RPMI7951 (cell line): Measurements from ENCODE around the gene RTN4. TPM values are rescaled to one million over a fixed set of nuclear protein-coding genes. Genes with fewer than 3 reads are reported as not detected.
A peak's percentile ranks its signal among the peaks of the same experiment; 100 is the strongest.

Experiments
- DNase-seq: peaks from one replicate; pipeline ENCODE4 v3.0.0-alpha.2; 2012; ENCODE audit warnings: low read depth
- total RNA-seq: library from RNA; depleted of rRNA; stranded (reverse); fragments of >200 nt; shearing (Covaris generic); gene quantifications from 2 replicates; pipeline ENCODE4 v1.2.3, GENCODE V29; 2014

The RTN4 gene
- total RNA-seq, 1 experiment from 2014 or later = 194 TPM

- DNase-seq = no peak
Observed at GRCh38 chr2:54952425-54952824, 97.8 kb downstream of the RTN4 start.

- DNase-seq = no peak
Observed at GRCh38 chr2:54950811-54951210, 99.4 kb downstream of the RTN4 start.

- DNase-seq = no peak
Observed at GRCh38 chr2:54949431-54949830, 100.8 kb downstream of the RTN4 start.

GRCh38 chr2:54948120-54948519 is 102.1 kb downstream of the RTN4 start:
- DNase-seq = no peak

- DNase-seq = no peak
Observed at GRCh38 chr2:54947646-54948045, 102.6 kb downstream of the RTN4 start.

GRCh38 chr2:54947136-54947535 is 103.1 kb downstream of the RTN4 start:
- DNase-seq = no peak

GRCh38 chr2:54946220-54946805 is 103.9 kb downstream of the RTN4 start:
- no peak for DNase-seq

- DNase-seq = peak; percentile 75
Observed at GRCh38 chr2:54945391-54946219, 104.6 kb downstream of the RTN4 start.

GRCh38 chr2:54944724-54945326 is 105.4 kb downstream of the RTN4 start:
- DNase-seq = no peak

- DNase-seq = no peak
Observed at GRCh38 chr2:54942373-54942772, 107.9 kb downstream of the RTN4 start.

GRCh38 chr2:54941248-54941984 is 108.8 kb downstream of the RTN4 start:
- peak; percentile 42 for DNase-seq

GRCh38 chr2:54940723-54941122 is 109.5 kb downstream of the RTN4 start:
- peak; percentile 68 for DNase-seq

- no peak for DNase-seq
Observed at GRCh38 chr2:54939446-54940118, 110.7 kb downstream of the RTN4 start.

- peak; percentile 37 for DNase-seq
Observed at GRCh38 chr2:54936766-54937165, 113.5 kb downstream of the RTN4 start.

GRCh38 chr2:54935389-54935788 is 114.9 kb downstream of the RTN4 start:
- no peak for DNase-seq

GRCh38 chr2:54931473-54931872 is 118.8 kb downstream of the RTN4 start:
- DNase-seq = no peak

GRCh38 chr2:54928719-54929118 is 121.5 kb downstream of the RTN4 start:
- DNase-seq = no peak

GRCh38 chr2:54927751-54928615 is 122.3 kb downstream of the RTN4 start:
- DNase-seq = no peak

GRCh38 chr2:54927085-54927750 is 123.0 kb downstream of the RTN4 start:
- DNase-seq = no peak

GRCh38 chr2:54925022-54925421 is 125.2 kb downstream of the RTN4 start:
- DNase-seq = no peak
